ENCODE measurements around the gene TRIO. TPM values are rescaled to one million over a fixed set of nuclear protein-coding genes. Genes with fewer than 3 reads are reported as not detected.

TRIO gene
- total RNA-seq, 1 experiment from 2014 or later = 136 TPM

DNA sequence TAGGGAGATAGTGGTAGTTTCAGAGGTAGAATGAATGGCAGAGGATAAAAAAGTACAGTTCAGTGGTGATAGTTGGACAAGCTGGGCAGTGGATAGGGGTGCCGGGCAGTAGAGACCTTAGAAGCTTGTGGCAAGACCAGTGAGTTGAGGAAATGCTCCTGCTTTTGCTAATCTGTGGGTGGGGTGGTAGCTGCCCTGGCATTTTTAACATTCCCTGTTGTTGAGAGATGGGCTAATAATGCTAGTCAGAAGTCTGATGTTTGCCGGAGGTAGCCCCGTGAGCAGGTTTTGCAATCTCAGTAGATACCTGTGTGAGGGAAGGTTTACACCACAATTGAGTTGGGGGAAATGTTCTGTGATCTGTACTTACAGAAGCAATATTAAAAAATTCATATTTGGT lies 91.1 kb downstream of the TRIO start:
- CTCF ChIA-PET = interaction anchor here (1.2 to 1.6 kb wide), 2 partner anchors 12 to 91 kb away, joined by 4 to 6 read pairs; partner anchors contain the start of gene TRIO
- Mint-ChIP-seq H3K9me3 (ENCODE audit: unreplicated experiment) (no peaks in the 10 kb centered on the region), H3K4me3 (ENCODE audit: unreplicated experiment) (no peak overlapping the region), H3K4me1 (ENCODE audit: insufficient read depth, unreplicated experiment) (peaks cover 21% of the 10 kb centered on the region), H3K36me3 (ENCODE audit: insufficient read depth, unreplicated experiment) (no peaks in the 10 kb centered on the region), H3K27me3 (ENCODE audit: insufficient read depth, unreplicated experiment) (no peaks in the 10 kb centered on the region), H3K27ac (ENCODE audit: low read depth, unreplicated experiment) (peak overlapping the region; percentile 81)
- intact Hi-C loops (cut with micrococcal nuclease) = no loop called here
- POLR2A ChIA-PET = interaction anchor here (0.6 kb wide), 1 partner anchor 30 kb away, joined by 3 read pairs; no protein-coding TSS in a partner anchor
- peak; percentile 31 for DNase-seq (ENCODE audit: unreplicated experiment)
- no TSS peak for BruUV-seq (replicated peaks)
- TF ChIP-seq, protein P1, sequence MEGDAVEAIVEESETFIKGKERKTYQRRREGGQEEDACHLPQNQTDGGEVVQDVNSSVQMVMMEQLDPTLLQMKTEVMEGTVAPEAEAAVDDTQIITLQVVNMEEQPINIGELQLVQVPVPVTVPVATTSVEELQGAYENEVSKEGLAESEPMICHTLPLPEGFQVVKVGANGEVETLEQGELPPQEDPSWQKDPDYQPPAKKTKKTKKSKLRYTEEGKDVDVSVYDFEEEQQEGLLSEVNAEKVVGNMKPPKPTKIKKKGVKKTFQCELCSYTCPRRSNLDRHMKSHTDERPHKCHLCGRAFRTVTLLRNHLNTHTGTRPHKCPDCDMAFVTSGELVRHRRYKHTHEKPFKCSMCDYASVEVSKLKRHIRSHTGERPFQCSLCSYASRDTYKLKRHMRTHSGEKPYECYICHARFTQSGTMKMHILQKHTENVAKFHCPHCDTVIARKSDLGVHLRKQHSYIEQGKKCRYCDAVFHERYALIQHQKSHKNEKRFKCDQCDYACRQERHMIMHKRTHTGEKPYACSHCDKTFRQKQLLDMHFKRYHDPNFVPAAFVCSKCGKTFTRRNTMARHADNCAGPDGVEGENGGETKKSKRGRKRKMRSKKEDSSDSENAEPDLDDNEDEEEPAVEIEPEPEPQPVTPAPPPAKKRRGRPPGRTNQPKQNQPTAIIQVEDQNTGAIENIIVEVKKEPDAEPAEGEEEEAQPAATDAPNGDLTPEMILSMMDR (IDR thresholded peaks at IDR 0.05; ENCODE audit: unreplicated experiment) = no peak

DNA sequence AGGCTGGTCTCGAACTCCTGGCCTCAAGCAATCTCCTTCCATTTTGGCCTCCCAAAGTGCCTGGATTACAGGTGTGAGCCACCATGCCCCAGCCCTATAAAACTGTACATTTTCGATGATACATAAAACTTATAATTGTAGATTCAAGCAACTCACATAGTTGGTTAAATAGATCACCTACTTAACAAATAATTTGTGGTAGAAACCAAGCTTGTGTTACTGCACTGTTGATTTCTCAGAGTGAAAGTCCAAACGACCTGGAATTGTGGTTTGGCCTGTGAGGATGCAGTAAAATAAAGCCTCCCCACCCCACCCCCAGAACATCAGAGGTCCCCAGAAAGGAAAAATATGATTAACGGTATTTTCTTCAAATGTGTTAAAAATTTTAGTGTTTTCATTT lies 92.7 kb downstream of the TRIO start:
- intact Hi-C loops (cut with micrococcal nuclease) = no loop called here
- no peak for DNase-seq (ENCODE audit: unreplicated experiment)
- Mint-ChIP-seq H3K4me1 (ENCODE audit: insufficient read depth, unreplicated experiment) (peaks cover 34% of the 10 kb centered on the region), H3K9me3 (ENCODE audit: unreplicated experiment) (no peaks in the 10 kb centered on the region), H3K36me3 (ENCODE audit: insufficient read depth, unreplicated experiment) (no peaks in the 10 kb centered on the region), H3K4me3 (ENCODE audit: unreplicated experiment) (no peak overlapping the region), H3K27me3 (ENCODE audit: insufficient read depth, unreplicated experiment) (no peaks in the 10 kb centered on the region), H3K27ac (ENCODE audit: low read depth, unreplicated experiment) (no peak overlapping the region)
- ChIA-PET POLR2A (interaction anchor here (1.0 kb wide), 2 partner anchors 27 kb away, joined by 3 to 4 read pairs; no protein-coding TSS in a partner anchor), CTCF (no interaction called here)
- BruUV-seq (replicated peaks) = no TSS peak
- TF ChIP-seq, protein P1 (IDR thresholded peaks at IDR 0.05; ENCODE audit: unreplicated experiment) = no peak

DNA sequence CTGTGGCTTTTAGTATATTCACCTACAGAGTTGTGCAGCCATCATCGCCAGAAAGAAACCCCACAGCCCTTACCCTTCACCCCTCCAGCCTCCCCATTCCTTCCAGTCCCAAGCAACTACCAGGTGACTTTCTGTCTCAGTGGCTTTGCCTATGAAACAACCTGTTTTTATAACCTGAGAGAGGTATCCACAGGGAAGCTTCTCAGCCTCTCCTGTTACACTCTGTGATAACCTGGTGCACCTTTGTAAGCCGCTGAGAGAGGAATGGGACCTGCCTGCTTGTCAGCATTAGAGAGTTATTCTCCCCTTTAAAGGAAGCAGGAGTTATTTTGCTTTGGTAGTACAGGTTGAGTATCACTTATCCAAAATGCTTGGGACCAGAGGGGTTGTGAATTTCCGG lies 93.6 kb downstream of the TRIO start:
- BruUV-seq (replicated peaks) = no TSS peak
- Mint-ChIP-seq H3K9me3 (ENCODE audit: unreplicated experiment) (no peaks in the 10 kb centered on the region), H3K27ac (ENCODE audit: low read depth, unreplicated experiment) (peak overlapping the region; percentile 25), H3K4me1 (ENCODE audit: insufficient read depth, unreplicated experiment) (peaks cover 34% of the 10 kb centered on the region), H3K36me3 (ENCODE audit: insufficient read depth, unreplicated experiment) (no peaks in the 10 kb centered on the region), H3K27me3 (ENCODE audit: insufficient read depth, unreplicated experiment) (no peaks in the 10 kb centered on the region), H3K4me3 (ENCODE audit: unreplicated experiment) (no peak overlapping the region)
- no peak for DNase-seq (ENCODE audit: unreplicated experiment)
- POLR2A ChIA-PET = interaction anchor here (1.0 kb wide), 1 partner anchor 28 kb away, joined by 3 read pairs; no protein-coding TSS in a partner anchor
- intact Hi-C loops (cut with micrococcal nuclease) = no loop called here
- TF ChIP-seq, protein P1 (IDR thresholded peaks at IDR 0.05; ENCODE audit: unreplicated experiment) = no peak
- CTCF ChIA-PET = interaction anchor here (0.6 kb wide), 1 partner anchor 351 kb away, joined by 3 read pairs; no protein-coding TSS in a partner anchor

DNA sequence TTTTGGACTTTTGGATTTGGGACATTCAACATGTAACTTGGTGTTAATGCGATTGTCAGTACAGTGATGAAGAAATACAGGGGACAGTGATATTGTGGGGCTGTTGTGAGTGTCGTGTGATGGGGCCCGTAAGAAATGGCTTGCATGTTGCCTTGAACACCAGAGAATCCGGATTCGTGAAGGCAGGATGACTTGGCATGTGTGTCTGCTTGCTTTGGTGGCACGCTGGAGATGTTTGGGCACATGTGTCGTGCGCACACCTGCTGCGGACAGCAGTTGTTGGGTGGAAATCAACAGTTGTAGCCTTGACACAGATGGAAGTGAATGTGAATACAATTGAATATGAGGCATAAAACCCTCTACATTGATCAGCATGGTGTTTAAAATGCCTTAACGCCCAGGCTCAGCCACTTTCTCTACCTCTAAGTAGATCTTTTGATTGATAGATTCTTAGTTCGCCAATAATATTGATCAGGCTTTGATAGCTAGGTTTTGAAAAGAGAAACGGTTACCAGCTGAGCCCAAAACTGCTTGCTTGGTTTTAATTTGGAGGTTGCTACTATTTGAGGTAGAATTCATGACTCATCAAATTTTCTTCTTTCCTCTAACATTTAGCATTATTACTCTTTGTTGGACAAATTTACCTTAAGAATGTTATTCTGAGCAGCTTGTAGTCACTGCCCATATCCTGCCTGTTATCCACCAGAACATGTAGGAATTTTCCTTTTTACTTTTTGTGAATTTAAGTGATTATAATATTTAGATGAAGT lies 94.4 kb downstream of the TRIO start:
- TF ChIP-seq, protein P1 (IDR thresholded peaks at IDR 0.05; ENCODE audit: unreplicated experiment) = no peak
- intact Hi-C loops (cut with micrococcal nuclease) = no loop called here
- DNase-seq (ENCODE audit: unreplicated experiment) = no peak
- POLR2A ChIA-PET = interaction anchor here (1.4 kb wide), 1 partner anchor 11 kb away, joined by 3 read pairs; no protein-coding TSS in a partner anchor
- Mint-ChIP-seq H3K4me3 (ENCODE audit: unreplicated experiment) (no peak overlapping the region), H3K27me3 (ENCODE audit: insufficient read depth, unreplicated experiment) (no peaks in the 10 kb centered on the region), H3K27ac (ENCODE audit: low read depth, unreplicated experiment) (peak overlapping the region; percentile 25), H3K36me3 (ENCODE audit: insufficient read depth, unreplicated experiment) (no peaks in the 10 kb centered on the region), H3K9me3 (ENCODE audit: unreplicated experiment) (no peaks in the 10 kb centered on the region), H3K4me1 (ENCODE audit: insufficient read depth, unreplicated experiment) (peaks cover 34% of the 10 kb centered on the region)
- BruUV-seq (replicated peaks) = no TSS peak
- CTCF ChIA-PET = no interaction called here

Data from MCF 10A (cell line).